ENCODE measurements around the gene LAD1.
A peak's percentile ranks its signal among the peaks of the same experiment; 100 is the strongest.

Gene LAD1

GRCh38 chr1:201399018-201399351 is at the start of gene LAD1:
Gene LAD1 (minus strand): TSS chr1:201399324. CDS start chr1:201399306, 18 bp downstream.
- no peak for DNase-seq (ENCODE audit: low spot score)

GRCh38 chr1:201447903-201448871 is 49.1 kb upstream of the LAD1 start:
- peak; percentile 59 for DNase-seq (ENCODE audit: low spot score)

- DNase-seq (ENCODE audit: low spot score): no peak
Measured at GRCh38 chr1:201445310-201445709, 46.2 kb upstream of the LAD1 start.

GRCh38 chr1:201444792-201445191 is 45.7 kb upstream of the LAD1 start:
- no peak for DNase-seq (ENCODE audit: low spot score)

- DNase-seq (ENCODE audit: low spot score): no peak
Measured at GRCh38 chr1:201443747-201444146, 44.6 kb upstream of the LAD1 start.

- DNase-seq (ENCODE audit: low spot score): no peak
Measured at GRCh38 chr1:201436969-201437368, 37.8 kb upstream of the LAD1 start.

- no peak for DNase-seq (ENCODE audit: low spot score)
Measured at GRCh38 chr1:201436393-201436792, 37.3 kb upstream of the LAD1 start.

- no peak for DNase-seq (ENCODE audit: low spot score)
Measured at GRCh38 chr1:201434266-201434665, 35.1 kb upstream of the LAD1 start.

GRCh38 chr1:201433609-201434008 is 34.5 kb upstream of the LAD1 start:
- DNase-seq (ENCODE audit: low spot score): no peak

- no peak for DNase-seq (ENCODE audit: low spot score)
Measured at GRCh38 chr1:201430776-201431175, 31.7 kb upstream of the LAD1 start.

- no peak for DNase-seq (ENCODE audit: low spot score)
Measured at GRCh38 chr1:201429736-201430501, 30.8 kb upstream of the LAD1 start.

GRCh38 chr1:201427963-201428362 is 28.8 kb upstream of the LAD1 start:
- DNase-seq (ENCODE audit: low spot score): no peak

- DNase-seq (ENCODE audit: low spot score): no peak
Measured at GRCh38 chr1:201426479-201427310, 27.6 kb upstream of the LAD1 start.

GRCh38 chr1:201424146-201424545 is 25.0 kb upstream of the LAD1 start:
- DNase-seq (ENCODE audit: low spot score): no peak

GRCh38 chr1:201423655-201424054 is 24.5 kb upstream of the LAD1 start:
- DNase-seq (ENCODE audit: low spot score): no peak

GRCh38 chr1:201422436-201423030 is 23.4 kb upstream of the LAD1 start:
- DNase-seq (ENCODE audit: low spot score): no peak

GRCh38 chr1:201422026-201422425 is 22.9 kb upstream of the LAD1 start:
- DNase-seq (ENCODE audit: low spot score): no peak

- DNase-seq (ENCODE audit: low spot score): no peak
Measured at GRCh38 chr1:201421041-201421440, 21.9 kb upstream of the LAD1 start.

GRCh38 chr1:201420608-201421002 is 21.5 kb upstream of the LAD1 start:
- DNase-seq (ENCODE audit: low spot score): no peak

- no peak for DNase-seq (ENCODE audit: low spot score)
Measured at GRCh38 chr1:201419746-201420607, 20.9 kb upstream of the LAD1 start.

GRCh38 chr1:201419256-201419655 is 20.1 kb upstream of the LAD1 start:
- no peak for DNase-seq (ENCODE audit: low spot score)

Measured in CD4-positive, alpha-beta T cell treated with Interleukin-15 for 4 hours (primary cell).